Smooth muscle cell (in vitro differentiated cells): ENCODE data around the gene LSM14B. TPM values are rescaled to one million over a fixed set of nuclear protein-coding genes. Genes with fewer than 3 reads are reported as not detected.

Experiments used
- DNase-seq: peaks from one replicate; lab custom pipeline; 2025; ENCODE audit not compliant: unreplicated experiment; lab: John Stamatoyannopoulos, UW
- H2AFZ ChIP-seq: fragments of 200-600 bp; sonication (generic); 2 replicates; pipeline ENCODE4 v1.6.0; 2016; ENCODE audit warnings: antibody characterized with exemption, low read depth, mild to moderate bottlenecking
- H3F3A ChIP-seq: fragments of 200-600 bp; sonication (generic); 2 replicates; pipeline ENCODE4 v1.6.0; 2017; ENCODE audit warnings: antibody characterized with exemption, low read depth
- H3K27ac ChIP-seq: fragments of 200-600 bp; sonication (generic); 2 replicates; pipeline ENCODE4 v1.5.1; 2016; ENCODE audit warnings: low read depth, mild to moderate bottlenecking
- H3K27me3 ChIP-seq: fragments of 200-600 bp; sonication (generic); 2 replicates; pipeline ENCODE4 v1.6.1; 2016; ENCODE audit warnings: low read depth, mild to moderate bottlenecking
- H3K36me3 ChIP-seq: fragments of 200-600 bp; sonication (generic); 2 replicates; pipeline ENCODE4 v1.5.1; 2016; ENCODE audit warnings: low read depth
- H3K4me1 ChIP-seq: fragments of 200-600 bp; sonication (generic); 2 replicates; pipeline ENCODE4 v1.5.1; 2016; ENCODE audit warnings: low read depth
- H3K4me2 ChIP-seq: fragments of 200-600 bp; sonication (generic); 2 replicates; pipeline ENCODE4 v1.6.0; 2016; ENCODE audit warnings: mild to moderate bottlenecking
- H3K4me3 ChIP-seq: fragments of 200-600 bp; sonication (generic); 2 replicates; pipeline ENCODE4 v1.5.1; 2016; ENCODE audit warnings: mild to moderate bottlenecking
- H3K79me2 ChIP-seq: fragments of 200-600 bp; sonication (generic); 2 replicates; pipeline ENCODE4 v1.6.0; 2016; ENCODE audit warnings: low read depth, mild to moderate bottlenecking
- H3K9ac ChIP-seq: fragments of 200-600 bp; sonication (generic); 2 replicates; pipeline ENCODE4 v1.6.0; 2016; ENCODE audit warnings: low read depth
- H3K9me3 ChIP-seq: fragments of 200-600 bp; sonication (generic); replicated peaks from 2 replicates; pipeline ENCODE4 v1.5.1; 2016; ENCODE audit warnings: low read depth
- H4K20me1 ChIP-seq: fragments of 200-600 bp; sonication (generic); 2 replicates; pipeline ENCODE4 v1.6.0; 2016; ENCODE audit warnings: low read depth
- WGBS: methylation state at CpG from one replicate; pipeline ENCODE4 v1.1.7; 2016; ENCODE audit warnings: low lambda C conversion rate; 5-methylcytosine and 5-hydroxymethylcytosine counted together
- polyA plus RNA-seq: library from polyadenylated mRNA; unstranded; fragments of >200 nt; fragmentation: Nextera tagmentation; extraction: Ambion mirVana; gene quantifications from 2 replicates; pipeline ENCODE4 v1.2.1, GENCODE V29; 2016
- total RNA-seq: library from RNA; depleted of rRNA; stranded (reverse); fragments of >200 nt; gene quantifications from 2 replicates; pipeline ENCODE4 v1.2.3, GENCODE V29; 2014
- TF ChIP-seq, protein P1 (sequence below): fragments of 200-600 bp; sonication (generic); IDR thresholded peaks from 2 replicates; pipeline ENCODE4 v1.5.1; 2017; ENCODE audit warnings: borderline replicate concordance, mild to moderate bottlenecking, antibody characterized with exemption; ENCODE audit not compliant: insufficient read depth, poor library complexity, severe bottlenecking

Gene LSM14B
- total and polyA plus RNA-seq, 2 experiments from 2014 or later: 5.6 to 21.5 TPM

DNA sequence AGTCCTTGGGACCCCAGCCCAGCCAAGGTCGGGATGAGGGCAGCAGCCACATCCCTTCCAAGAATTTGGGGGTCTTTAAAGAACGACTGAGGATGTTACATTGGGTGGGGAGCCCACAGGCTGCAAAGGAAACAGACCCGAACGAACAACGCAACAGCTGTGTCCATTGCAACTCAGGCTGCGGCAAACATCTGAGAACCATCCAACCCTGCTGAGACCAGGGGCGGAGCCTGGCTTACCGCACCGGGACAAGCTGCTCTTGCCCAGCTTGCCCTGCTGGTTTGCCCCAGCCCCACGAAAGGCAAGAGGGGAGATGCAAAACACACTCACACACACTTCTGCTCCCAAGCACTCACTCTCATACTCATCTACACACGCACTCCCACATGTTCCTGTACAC, 35.0 kb upstream of the LSM14B start:
- Histone ChIP-seq H3K9me3 (no peaks in the 10 kb centered on the region), H3F3A (no peaks in the 10 kb centered on the region), H3K79me2 (no peaks in the 10 kb centered on the region), H2AFZ (no peak overlapping the region), H3K27me3 (no peaks in the 10 kb centered on the region), H3K4me3 (no peak overlapping the region), H3K9ac (no peak overlapping the region), H3K27ac (no peak overlapping the region), H4K20me1 (no peaks in the 10 kb centered on the region), H3K4me2 (no peak overlapping the region), H3K36me3 (no peaks in the 10 kb centered on the region), H3K4me1 (no peaks in the 10 kb centered on the region)
- WGBS: 59% methylated on average over 11 of the region's 11 CpGs
- TF ChIP-seq, protein P1, sequence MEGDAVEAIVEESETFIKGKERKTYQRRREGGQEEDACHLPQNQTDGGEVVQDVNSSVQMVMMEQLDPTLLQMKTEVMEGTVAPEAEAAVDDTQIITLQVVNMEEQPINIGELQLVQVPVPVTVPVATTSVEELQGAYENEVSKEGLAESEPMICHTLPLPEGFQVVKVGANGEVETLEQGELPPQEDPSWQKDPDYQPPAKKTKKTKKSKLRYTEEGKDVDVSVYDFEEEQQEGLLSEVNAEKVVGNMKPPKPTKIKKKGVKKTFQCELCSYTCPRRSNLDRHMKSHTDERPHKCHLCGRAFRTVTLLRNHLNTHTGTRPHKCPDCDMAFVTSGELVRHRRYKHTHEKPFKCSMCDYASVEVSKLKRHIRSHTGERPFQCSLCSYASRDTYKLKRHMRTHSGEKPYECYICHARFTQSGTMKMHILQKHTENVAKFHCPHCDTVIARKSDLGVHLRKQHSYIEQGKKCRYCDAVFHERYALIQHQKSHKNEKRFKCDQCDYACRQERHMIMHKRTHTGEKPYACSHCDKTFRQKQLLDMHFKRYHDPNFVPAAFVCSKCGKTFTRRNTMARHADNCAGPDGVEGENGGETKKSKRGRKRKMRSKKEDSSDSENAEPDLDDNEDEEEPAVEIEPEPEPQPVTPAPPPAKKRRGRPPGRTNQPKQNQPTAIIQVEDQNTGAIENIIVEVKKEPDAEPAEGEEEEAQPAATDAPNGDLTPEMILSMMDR: no peak
- DNase-seq: no peak

DNA sequence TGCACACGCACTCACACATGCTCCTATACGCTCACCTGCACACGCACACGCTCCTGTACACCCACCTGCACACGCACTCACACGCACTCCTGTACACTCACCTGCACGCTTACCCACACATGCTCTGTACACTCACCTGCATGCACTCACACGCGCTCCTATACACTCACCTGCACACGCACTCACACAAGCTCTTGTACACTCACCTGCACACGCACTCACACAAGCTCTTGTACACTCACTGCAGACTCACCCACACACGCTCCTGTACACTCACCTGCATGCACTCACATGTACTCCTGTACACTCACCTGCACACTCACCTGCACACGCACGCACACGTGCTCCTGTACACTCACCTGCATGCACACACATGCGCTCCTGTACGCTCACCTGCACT, 34.6 kb upstream of the LSM14B start:
- H3K9me3 ChIP-seq: no peaks in the 10 kb centered on the region

DNA sequence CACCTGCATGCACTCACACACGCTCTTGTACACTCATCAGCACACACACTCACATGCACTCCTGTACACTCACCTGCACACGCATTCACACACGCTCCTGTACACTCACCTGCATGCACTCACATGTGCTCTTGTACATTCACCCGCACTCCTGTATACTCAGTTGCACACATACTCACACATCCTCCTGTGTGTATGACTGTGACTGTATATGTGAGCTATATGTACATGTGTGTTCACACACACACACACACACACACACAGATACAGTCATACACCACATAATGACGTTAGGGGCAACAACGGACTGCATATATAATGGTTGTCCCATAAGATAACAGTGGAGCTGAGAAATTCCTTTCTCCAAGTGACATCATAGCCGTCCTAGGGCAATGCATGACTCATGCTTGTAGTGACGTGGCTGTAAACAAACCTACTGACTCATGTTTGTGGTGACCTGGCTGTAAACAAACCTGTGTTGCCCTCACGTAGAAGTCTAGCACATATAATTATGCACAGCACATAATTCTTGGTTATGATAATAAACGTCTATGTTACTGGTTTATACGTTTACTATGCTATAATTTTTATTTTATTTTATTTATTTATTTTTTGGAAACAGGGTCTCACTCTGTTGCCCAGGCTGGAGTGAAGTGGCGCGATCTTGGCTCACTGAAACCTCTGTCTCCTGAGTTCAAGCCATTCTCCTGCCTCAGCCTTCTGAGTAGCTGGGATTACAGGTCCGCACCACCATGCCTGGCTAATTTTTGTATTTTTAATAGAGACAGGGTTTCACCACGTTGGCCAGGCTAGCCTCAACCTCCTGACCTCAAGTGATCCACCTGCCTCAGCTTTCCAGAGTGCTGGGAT, 33.8 kb upstream of the LSM14B start:
- H3K4me3 ChIP-seq: no peak overlapping the region
- no peak overlapping the region for H3K4me2 ChIP-seq
- no peaks in the 10 kb centered on the region for H4K20me1 ChIP-seq
- no peaks in the 10 kb centered on the region for H3K9me3 ChIP-seq
- no peaks in the 10 kb centered on the region for H3F3A ChIP-seq
- H2AFZ ChIP-seq: no peak overlapping the region
- TF ChIP-seq, protein P1: no peak
- no peaks in the 10 kb centered on the region for H3K36me3 ChIP-seq
- H3K27ac ChIP-seq: peak overlapping the region; percentile 68
- peak overlapping the region; percentile 64 for H3K9ac ChIP-seq
- H3K27me3 ChIP-seq: no peaks in the 10 kb centered on the region
- H3K79me2 ChIP-seq: no peaks in the 10 kb centered on the region
- 55% methylated on average over 15 of the region's 15 CpGs for WGBS
- no peak for DNase-seq
- H3K4me1 ChIP-seq: no peaks in the 10 kb centered on the region

More for the DNA sequence above, 34.6 kb upstream of the LSM14B start:
- H3K27ac ChIP-seq: no peak overlapping the region
- TF ChIP-seq, protein P1: no peak
- no peak overlapping the region for H3K4me2 ChIP-seq
- H3K79me2 ChIP-seq: no peaks in the 10 kb centered on the region
- no peak overlapping the region for H3K4me3 ChIP-seq
- no peak overlapping the region for H3K9ac ChIP-seq
- DNase-seq: no peak
- H3K27me3 ChIP-seq: no peaks in the 10 kb centered on the region
- no peaks in the 10 kb centered on the region for H4K20me1 ChIP-seq
- 95% methylated on average over 17 of the region's 17 CpGs for WGBS
- H2AFZ ChIP-seq: no peak overlapping the region
- H3F3A ChIP-seq: no peaks in the 10 kb centered on the region
- no peaks in the 10 kb centered on the region for H3K36me3 ChIP-seq
- no peaks in the 10 kb centered on the region for H3K4me1 ChIP-seq
